EH (cell line): ENCODE measurements around the gene H2BW2.
"Not testable (repeated sequence)": the region's sequence is repeated elsewhere in the genome, so short reads cannot be mapped to it uniquely, and the experiment has no call there.

ENCODE experiments used
- DNase-seq: peaks from one replicate; pipeline ENCODE4 v3.0.0-alpha.2; 2015; ENCODE audit warnings: low read depth

Gene H2BW2

DNA sequence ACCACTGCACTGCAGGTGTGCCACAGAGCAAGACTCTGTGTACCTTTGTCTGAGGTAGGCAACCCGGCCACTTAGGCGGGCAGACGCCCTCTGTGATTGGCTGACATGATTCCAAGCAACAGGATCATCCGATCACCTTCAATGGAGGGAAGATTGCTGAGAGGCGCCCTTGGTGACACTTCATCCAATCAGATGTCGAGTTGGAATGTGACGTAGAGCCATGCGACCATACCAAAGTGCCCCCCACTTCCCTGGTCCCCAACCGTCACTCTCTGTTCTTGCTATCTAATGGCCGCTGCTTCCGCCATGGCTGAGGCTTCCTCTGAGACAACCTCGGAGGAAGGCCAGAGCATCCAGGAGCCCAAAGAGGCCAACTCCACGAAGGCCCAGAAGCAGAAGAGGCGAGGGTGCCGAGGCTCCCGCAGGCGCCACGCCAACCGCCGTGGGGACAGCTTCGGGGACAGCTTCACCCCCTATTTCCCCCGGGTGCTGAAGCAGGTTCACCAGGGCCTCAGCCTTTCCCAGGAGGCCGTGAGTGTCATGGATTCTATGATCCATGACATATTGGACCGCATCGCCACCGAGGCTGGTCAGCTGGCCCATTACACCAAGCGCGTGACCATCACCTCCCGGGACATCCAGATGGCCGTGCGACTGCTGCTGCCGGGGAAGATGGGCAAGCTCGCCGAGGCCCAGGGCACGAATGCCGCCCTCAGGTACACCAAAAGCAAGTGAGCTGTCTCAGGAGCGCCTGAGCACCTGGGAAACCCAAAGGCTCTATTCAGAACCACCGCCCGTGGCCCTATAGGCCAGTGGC lies at the start of gene H2BW2:
TSS of gene H2BW2 (plus strand) at position 268 of the 817 bp plus-strand sequence. CDS start at position 307, 39 bp downstream.
- no peak for DNase-seq

DNA sequence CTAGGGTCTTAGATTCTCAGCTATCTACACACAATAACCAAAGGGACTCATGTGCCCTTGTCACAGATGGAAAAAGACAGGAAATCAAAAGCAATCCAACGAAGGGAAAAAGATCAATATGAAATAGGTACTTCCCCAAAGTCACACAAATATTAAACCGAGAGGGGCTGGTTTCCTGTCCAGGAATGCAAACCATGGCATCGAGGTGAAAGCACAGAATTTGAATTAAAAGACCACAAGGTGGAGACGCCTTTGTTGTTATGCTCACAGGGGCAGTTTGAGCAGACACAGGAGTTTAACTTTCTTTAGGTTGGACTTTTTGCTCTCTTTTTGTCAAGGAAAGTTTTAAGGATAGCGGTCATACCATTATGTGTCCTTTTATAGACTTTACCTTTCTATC lies 40.5 kb upstream of the H2BW2 start:
- DNase-seq: no peak

DNA sequence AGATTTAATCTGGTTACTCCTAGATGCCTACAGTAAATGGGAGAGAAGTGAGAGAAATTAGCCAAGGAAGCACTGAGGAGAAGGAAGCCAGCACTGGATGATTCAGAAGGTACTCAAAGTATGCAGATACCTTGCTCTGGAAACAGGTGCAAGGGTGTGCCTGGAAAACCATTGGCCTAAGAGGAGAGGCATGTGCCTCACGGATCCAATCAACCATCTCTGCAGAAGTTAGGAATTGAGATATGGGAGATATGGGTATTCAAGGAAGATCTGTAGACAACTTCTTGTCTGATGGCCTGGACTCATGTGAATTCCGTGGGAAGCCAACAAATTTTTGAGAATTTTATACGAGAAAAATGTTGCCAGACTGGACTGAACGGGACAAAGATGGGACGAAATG lies 30.9 kb upstream of the H2BW2 start:
- no peak for DNase-seq

DNA sequence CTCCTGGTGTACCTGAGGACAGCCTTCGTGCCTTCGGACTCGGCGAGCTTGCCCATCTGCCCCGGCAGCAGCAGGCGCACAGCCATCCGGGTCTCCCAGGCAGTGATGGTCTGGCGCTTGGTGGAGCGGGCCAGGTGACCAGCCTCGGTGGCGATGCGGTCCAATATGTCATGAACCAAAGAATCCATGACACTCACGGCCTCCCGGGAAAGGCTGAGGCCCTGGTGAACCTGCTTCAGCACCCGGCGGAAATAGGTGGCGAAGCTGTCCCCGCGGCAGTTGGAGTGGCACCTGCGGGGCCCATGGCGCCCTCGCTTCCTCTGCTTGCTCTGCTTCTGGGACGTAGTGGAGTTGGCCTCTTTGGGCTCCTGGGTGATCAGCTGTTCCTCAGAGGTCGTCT lies 26.6 kb upstream of the H2BW2 start:
- no peak for DNase-seq

DNA sequence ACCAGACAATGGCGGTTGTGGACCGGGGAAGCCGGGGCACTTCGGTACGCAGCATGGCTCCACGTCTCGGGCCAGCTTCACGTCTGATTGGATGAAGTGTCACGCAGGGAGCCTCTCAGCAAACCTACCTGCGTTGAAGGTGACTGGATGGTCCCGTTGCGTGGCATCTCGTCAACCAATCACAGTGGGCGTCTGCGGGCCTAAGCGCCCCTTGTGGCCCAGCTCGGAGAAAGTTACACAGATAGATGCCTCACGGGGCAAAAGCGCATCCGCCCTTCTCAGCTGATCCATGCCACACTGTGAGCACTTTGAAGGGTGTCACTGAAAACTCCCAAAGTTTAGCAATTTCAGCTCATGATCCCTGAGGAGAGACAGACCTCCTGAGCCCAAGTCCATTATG lies 26.1 kb upstream of the H2BW2 start, which contains the start of gene H2BW1:
TSS of gene H2BW1 (minus strand) at position 103 of the 400 bp plus-strand sequence. CDS start 132 bp downstream, outside the sequence.
- no peak for DNase-seq

DNA sequence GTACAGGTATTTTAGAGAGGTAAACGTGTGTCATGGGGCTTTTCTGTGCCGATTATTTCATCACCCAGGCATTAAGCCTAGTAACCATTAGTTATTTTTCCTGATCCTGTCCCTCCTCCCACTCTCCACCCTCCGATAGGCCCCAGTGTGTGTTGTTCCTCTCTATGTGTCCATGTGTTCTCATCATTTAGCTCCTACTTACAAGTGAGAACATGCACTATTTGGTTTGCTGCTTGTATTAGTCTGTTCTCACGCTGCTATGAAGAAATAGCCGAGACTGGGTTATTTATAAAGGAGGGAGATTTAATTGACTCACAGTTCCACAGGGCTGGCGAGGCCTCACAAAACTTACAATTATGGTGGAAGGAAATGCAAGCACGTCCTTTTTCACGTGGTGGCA lies 24.2 kb upstream of the H2BW2 start:
- not testable (repeated sequence) for DNase-seq

DNA sequence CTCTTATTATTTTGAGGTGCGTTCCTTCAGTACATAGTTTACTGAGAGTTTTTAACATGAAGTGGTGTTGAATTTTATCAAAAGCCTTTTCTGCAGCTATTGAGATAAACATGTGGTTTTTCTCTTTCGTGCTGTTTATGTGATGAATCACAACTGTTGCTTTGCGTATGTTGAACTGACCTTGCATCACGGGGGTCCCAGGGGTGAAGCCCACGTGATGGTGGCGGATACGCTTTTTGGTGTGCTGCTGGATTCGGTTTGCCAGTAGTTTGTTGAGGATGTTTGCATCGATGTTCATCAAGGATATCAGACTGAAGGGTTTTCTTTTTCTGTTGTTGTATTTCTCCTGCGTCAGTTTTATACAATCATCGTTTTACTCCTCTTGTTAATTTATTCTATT lies 21.6 kb upstream of the H2BW2 start:
- no peak for DNase-seq

DNA sequence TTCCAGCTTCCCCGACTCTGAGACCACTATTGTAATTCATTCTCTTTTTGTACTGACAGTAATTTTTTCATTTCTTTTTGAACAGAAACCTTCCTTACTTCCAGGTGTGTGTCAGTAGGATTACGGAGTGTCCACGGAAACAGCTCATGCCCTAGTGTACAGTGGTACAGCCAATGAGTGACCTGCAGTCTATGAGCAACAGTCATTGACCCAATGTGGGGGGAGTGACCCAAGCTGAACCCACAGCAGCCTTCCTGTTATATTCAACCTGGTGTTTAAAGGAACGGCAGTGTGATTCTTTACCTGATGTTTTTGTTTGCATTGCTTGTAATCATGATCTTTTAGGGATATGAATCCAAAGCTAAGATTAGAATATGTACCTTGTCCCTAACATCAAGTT lies 1.2 kb downstream of the H2BW2 start:
- no peak for DNase-seq

DNA sequence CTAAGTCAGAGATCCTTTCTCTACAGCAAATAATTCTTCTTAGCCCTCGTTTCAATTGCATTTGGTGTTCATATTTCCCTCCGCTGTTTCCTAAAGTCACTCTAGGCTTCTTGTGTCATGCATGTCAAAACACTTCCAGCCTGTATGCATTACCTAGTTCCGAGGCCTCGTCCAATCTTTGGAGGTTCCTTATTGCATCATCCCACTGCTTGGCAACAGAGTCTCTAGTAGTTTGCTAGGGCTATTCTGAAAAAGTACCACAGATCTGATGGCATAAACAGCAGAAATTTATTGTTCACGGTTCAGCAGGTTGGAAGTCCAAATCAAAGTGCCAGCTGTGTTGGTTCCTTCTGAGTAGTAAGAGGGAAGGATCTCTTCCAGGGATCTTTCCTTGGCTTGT lies 5.9 kb downstream of the H2BW2 start:
- DNase-seq: no peak

DNA sequence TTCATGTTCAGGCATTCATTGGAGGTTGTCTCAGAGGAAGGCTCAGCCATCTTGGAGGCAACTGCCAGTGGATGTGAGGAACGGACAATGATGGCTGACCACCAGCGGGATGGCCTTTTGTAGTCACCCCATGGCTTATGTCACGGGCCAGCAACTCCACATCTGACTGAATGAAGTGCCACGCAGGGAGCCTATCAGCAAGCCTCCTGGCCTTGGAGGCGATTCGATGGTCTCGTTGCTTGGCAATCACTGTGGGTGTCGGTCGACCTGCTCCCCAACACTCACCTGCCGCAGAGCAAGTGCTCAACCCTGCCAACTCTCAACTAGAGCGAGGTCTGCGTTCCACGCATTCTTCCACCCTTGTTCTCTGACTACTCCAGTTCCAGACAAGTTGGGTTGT lies 7.4 kb downstream of the H2BW2 start:
- DNase-seq: no peak

DNA sequence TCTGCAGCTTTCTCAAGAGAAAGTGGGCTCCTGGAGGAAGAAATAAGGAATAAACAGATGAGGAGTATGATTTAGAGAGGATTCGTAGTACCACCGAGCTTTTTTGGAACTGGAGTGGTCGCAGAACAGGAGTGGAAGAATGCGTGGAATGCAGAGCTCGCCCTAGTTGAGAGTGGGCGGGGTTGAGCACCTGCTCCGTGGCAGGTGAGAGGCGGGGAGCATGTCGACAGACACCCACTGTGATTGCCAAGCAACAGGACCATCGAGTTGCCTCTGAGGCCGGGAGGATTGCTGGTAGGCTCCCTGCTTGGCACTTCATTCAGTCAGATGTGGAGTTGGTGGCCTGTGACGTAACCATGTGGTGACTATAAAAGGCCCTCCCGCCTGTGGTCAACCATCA lies 15.2 kb downstream of the H2BW2 start:
- DNase-seq: not testable (repeated sequence)

DNA sequence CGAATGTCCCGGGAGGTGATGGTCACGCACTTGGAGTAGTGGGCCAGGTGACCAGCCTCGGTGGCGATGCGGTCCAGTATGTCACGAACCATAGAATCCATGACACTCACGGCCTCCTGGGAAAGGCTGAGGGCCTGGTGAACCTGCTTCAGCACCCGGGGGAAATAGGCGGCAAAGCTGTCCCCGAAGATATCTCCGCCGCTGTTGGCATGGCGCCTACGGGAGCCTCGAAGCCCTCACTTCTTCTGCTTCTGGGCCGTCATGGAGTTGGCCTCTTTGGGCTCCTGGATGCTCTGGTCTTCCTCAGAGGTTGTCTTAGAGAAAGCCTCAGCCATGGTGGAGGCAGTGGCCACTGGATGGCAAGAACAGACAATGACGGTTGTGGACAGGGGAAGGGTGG lies 22.9 kb downstream of the H2BW2 start:
- not testable (repeated sequence) for DNase-seq

DNA sequence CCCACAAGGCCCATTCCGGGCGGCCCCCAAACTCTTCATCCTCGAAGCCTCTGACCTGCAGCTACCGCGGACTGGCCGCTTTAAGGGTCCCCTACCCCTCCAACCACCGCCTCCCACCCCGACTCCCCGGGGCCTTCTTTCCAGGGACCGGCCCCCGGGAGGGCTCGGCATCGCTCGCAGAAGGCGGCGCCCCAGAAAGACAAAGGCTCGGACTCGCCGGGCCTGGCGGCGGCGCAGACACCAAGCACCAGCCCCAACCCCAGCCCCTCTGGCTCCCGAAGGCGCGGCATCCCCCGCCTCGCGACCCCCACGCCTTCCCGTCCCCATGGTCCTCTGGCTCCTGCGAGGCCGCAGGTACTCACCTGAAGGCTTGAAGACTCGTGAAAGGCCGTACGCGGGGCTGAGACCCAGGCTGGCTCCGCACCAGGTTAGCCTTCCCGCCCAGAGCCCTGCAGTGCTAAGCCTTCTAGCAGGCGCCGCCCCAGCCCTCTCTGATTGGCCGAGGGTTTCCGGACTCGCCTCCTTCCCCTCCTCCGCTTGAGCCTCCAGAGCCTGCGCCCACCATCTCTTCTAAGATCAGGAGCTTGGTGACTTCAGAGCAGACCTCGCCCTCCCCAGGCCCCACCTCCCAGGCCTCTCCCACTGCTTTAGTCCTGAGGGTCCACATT lies 36.2 kb downstream of the H2BW2 start, which contains the start of gene TMSB15C:
TSS of gene TMSB15C (minus strand) at position 459 of the 668 bp plus-strand sequence.
- not testable (repeated sequence) for DNase-seq

DNA sequence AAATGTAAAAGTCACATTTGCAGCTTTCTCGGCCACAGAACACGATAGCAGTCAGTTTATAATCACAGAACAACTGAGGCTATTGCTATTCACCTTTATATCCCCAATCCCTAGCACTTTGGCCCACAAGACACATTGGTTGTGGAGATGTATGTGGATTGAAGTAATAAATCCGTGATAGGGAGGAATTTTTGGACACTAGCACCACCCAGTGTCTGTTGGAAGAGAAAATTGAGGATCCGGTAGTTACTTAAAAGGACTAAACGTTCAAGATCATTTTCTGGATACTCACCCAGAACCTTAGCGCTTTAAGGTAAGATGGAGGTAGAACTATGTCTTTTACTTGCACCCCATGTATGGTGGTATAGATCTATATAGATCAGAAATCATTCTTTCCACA lies 38.1 kb downstream of the H2BW2 start:
- not testable (repeated sequence) for DNase-seq

DNA sequence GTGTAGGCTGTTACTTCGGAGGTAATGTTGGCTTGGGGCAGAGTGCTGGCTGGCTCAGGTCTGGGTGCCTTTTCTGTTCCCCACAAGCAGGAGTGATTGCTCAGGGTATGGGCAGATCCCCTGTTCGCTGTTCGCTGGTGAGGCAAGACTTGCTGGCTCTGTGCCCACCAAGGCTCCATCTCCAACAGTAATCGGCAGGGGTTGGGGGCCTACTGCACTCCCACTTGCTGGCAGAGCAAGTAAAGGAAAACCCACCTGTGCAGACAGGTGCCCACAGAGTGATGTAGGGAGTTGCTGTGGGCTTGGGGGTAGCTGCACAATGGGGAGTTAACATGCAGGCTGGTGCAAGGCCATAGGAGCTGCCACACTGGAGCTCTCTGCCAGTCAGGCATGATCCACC lies 44.3 kb downstream of the H2BW2 start:
- no peak for DNase-seq

DNA sequence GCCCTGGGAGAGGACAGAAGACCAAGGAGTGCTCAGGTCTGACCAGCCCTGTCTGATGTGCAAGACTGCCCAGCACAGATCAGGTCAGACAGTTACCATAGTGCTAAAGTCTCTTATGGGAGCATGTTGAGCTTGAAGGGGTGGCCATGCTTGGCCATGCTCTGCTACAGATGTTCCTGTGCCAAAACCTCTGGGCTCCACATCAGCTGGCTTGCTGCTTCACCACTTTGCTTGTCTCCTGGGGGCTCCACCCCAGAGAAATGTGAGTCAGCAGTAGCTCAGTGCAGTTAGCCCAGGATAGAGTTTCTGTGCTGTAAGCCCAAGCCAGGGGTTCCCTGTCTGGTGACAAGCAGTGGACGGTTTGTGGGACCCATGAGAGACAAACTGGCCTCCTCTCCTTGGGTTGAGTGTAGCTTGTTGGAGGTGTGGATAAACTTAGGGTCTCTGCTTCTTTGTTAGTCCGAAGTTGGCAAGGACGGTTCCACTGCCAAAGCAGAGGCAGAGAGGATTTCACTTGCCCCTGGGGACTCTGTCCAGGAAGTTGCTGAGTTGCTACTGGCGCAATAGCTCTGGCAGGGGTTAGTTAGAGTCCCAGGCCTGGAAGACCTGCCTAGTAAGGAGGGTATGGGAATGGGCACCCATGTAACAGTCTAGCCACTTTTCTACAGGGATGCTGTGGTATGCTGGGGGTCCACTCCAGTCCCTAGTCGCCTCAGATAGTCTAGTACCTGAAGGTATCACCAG lies 45.0 kb downstream of the H2BW2 start:
- no peak for DNase-seq

DNA sequence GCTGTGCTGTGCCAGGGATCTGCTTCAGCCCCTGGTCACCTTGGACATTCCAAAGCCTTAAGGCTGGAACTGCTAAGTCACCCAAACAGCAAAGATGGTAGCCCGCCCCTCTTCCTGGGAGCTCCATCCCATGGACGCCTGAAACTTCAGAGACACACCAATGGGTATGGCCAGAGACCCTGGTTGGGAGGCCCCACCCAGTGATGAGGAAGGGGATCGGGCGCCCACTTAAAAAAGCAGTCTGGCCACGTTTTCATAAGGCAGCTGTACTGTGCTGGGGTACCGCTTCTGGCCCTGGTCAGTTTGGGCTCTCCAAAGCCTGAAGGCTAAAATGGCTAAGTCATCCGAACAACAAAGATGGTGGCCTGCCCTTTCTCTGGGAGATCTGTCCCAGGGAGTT lies 45.7 kb downstream of the H2BW2 start:
- no peak for DNase-seq

DNA sequence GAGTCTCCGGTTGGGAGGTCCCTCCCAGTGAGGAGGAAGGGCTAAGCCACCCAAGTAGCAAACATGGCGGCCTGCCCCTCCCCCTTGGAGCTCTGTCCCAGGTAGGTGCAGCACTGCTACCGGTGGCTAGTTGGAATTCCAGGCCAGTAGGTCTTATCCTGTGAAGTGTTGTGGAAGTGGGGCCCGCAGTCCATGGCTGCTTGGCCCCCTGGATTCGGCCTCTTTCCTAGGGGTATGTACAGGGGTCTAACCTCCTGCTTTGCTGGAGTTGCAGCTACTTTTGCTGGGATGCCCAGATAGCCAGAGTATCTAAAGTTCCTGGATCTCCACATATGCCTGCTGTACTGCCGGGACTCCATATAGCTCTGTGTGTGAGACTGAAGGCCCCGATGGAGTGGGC lies 46.2 kb downstream of the H2BW2 start:
- no peak for DNase-seq
